Glomerular visceral epithelial cell (primary cell): ENCODE measurements around the gene GALNT16.
"Not testable (repeated sequence)": the region's sequence is repeated elsewhere in the genome, so short reads cannot be mapped to it uniquely, and the experiment has no call there.

Source experiments
- DNase-seq: peaks from one replicate; pipeline ENCODE4 v3.0.0-alpha.2; 2016; ENCODE audit errors: extremely low spot score

Gene GALNT16

GRCh38 chr14:69260190-69260860, 367 bp downstream of the GALNT16 start:
- no peak for DNase-seq

GRCh38 chr14:69260861-69261564, 1.1 kb downstream of the GALNT16 start:
- no peak for DNase-seq

- no peak for DNase-seq
Observed at GRCh38 chr14:69261761-69262331, 1.9 kb downstream of the GALNT16 start.

GRCh38 chr14:69262516-69262915, 2.6 kb downstream of the GALNT16 start:
- DNase-seq: no peak

GRCh38 chr14:69263364-69263763, 3.4 kb downstream of the GALNT16 start:
- DNase-seq: peak; percentile 22

- no peak for DNase-seq
Observed at GRCh38 chr14:69263771-69264170, 3.8 kb downstream of the GALNT16 start.

- DNase-seq: no peak
Observed at GRCh38 chr14:69266572-69267345, 6.8 kb downstream of the GALNT16 start.

GRCh38 chr14:69267492-69267891, 7.5 kb downstream of the GALNT16 start:
- DNase-seq: no peak

GRCh38 chr14:69268223-69268622, 8.3 kb downstream of the GALNT16 start:
- no peak for DNase-seq

- DNase-seq: peak; percentile 59
Observed at GRCh38 chr14:69268763-69269162, 8.8 kb downstream of the GALNT16 start.

GRCh38 chr14:69269381-69269780, 9.4 kb downstream of the GALNT16 start:
- DNase-seq: no peak

- no peak for DNase-seq
Observed at GRCh38 chr14:69270097-69270496, 10.1 kb downstream of the GALNT16 start.

GRCh38 chr14:69270795-69271708, 11.1 kb downstream of the GALNT16 start:
- DNase-seq: peak; percentile 83

GRCh38 chr14:69274321-69274720, 14.4 kb downstream of the GALNT16 start:
- DNase-seq: no peak

GRCh38 chr14:69275331-69275730, 15.4 kb downstream of the GALNT16 start:
- no peak for DNase-seq

- not testable (repeated sequence) for DNase-seq
Observed at GRCh38 chr14:69277356-69277755, 17.4 kb downstream of the GALNT16 start.

GRCh38 chr14:69280746-69281291, 20.9 kb downstream of the GALNT16 start:
- no peak for DNase-seq

- no peak for DNase-seq
Observed at GRCh38 chr14:69281450-69282169, 21.7 kb downstream of the GALNT16 start.

GRCh38 chr14:69282448-69282847, 22.5 kb downstream of the GALNT16 start:
- no peak for DNase-seq

GRCh38 chr14:69284170-69284569, 24.2 kb downstream of the GALNT16 start:
- DNase-seq: no peak
